Measurements from ENCODE around the gene PLA2G4F.

Gene PLA2G4F

GRCh38 chr15:42146551-42147430 lies 9.6 kb downstream of the PLA2G4F start:
- DNase-seq, result peak; percentile 14

GRCh38 chr15:42145546-42146455 lies 10.6 kb downstream of the PLA2G4F start:
- peak; percentile 27 for DNase-seq

GRCh38 chr15:42144841-42145375 lies 11.5 kb downstream of the PLA2G4F start:
- DNase-seq, result peak; percentile 14

- no peak for DNase-seq
Measured at GRCh38 chr15:42143866-42144625, 12.4 kb downstream of the PLA2G4F start.

- no peak for DNase-seq
Measured at GRCh38 chr15:42143356-42143755, 13.1 kb downstream of the PLA2G4F start.

GRCh38 chr15:42141795-42142667 lies 14.4 kb downstream of the PLA2G4F start:
- no peak for DNase-seq

- DNase-seq, result peak; percentile 22
Measured at GRCh38 chr15:42141246-42141645, 15.2 kb downstream of the PLA2G4F start.

- peak; percentile 15 for DNase-seq
Measured at GRCh38 chr15:42140383-42141070, 15.9 kb downstream of the PLA2G4F start.

- peak; percentile 7 for DNase-seq
Measured at GRCh38 chr15:42139596-42139995, 16.8 kb downstream of the PLA2G4F start.

- peak; percentile 24 for DNase-seq
Measured at GRCh38 chr15:42138968-42139386, 17.5 kb downstream of the PLA2G4F start.

GRCh38 chr15:42138411-42138810 lies 18.0 kb downstream of the PLA2G4F start:
- DNase-seq, result peak; percentile 13

- DNase-seq, result peak; percentile 25
Measured at GRCh38 chr15:42137461-42138261, 18.8 kb downstream of the PLA2G4F start.

- DNase-seq, result no peak
Measured at GRCh38 chr15:42136513-42136912, 19.9 kb downstream of the PLA2G4F start.

GRCh38 chr15:42135351-42135750 lies 21.1 kb downstream of the PLA2G4F start:
- no peak for DNase-seq

GRCh38 chr15:42134617-42135245 lies 21.7 kb downstream of the PLA2G4F start:
- DNase-seq, result peak; percentile 5

- DNase-seq, result peak; percentile 46
Measured at GRCh38 chr15:42133886-42134502, 22.4 kb downstream of the PLA2G4F start.

- DNase-seq, result no peak
Measured at GRCh38 chr15:42133356-42133755, 23.1 kb downstream of the PLA2G4F start.

GRCh38 chr15:42131826-42132806 lies 24.3 kb downstream of the PLA2G4F start:
- DNase-seq, result no peak
